HepG2 (cell line): ENCODE results near the gene CYTH2. TPM values are rescaled to one million over a fixed set of nuclear protein-coding genes. Genes with fewer than 3 reads are reported as not detected.

Source experiments
- CEBPB ChIP-seq: IDR thresholded peaks from 2 replicates; pipeline ENCODE4 v1.6.1; 2011; ENCODE audit warnings: low read depth, low read length, improper control_type of control experiment, borderline replicate concordance
- FOSL1 ChIP-seq: sonication (generic); formaldehyde crosslinking; IDR thresholded peaks from 2 replicates; pipeline ENCODE4 v1.9.0; 2021; ENCODE audit warnings: missing genetic modification reagents, borderline replicate concordance
- ISX ChIP-seq: sonication (generic); formaldehyde crosslinking; conservative IDR thresholded peaks from 2 replicates; pipeline ENCODE4 v1.5.0; 2020; ENCODE audit warnings: missing genetic modification reagents
- KLF11 ChIP-seq: IDR thresholded peaks from 2 replicates; pipeline ENCODE4 v1.6.1; 2016; ENCODE audit warnings: missing compliant biosample characterization
- NFE2L1 ChIP-seq: sonication (generic); formaldehyde crosslinking; IDR thresholded peaks from 2 replicates; pipeline ENCODE4 v1.4.0; 2020; ENCODE audit warnings: missing genetic modification reagents, mild to moderate bottlenecking, borderline replicate concordance
- PLSCR1 ChIP-seq: sonication (generic); formaldehyde crosslinking; IDR thresholded peaks from 2 replicates; pipeline ENCODE4 v1.5.0; 2020; ENCODE audit warnings: missing genetic modification reagents, mild to moderate bottlenecking, borderline replicate concordance
- REST ChIP-seq, 2 experiments: IDR thresholded peaks; 2 replicates each; pipeline ENCODE4 v1.6.1; 2011 to 2012; ENCODE audit warnings: low read length in 2 of 2, borderline replicate concordance in 1 of 2, low read depth in 1 of 2, mild to moderate bottlenecking in 1 of 2, moderate library complexity in 1 of 2
- SALL1 ChIP-seq: sonication (generic); formaldehyde crosslinking; IDR thresholded peaks from 2 replicates; pipeline ENCODE4 v1.8.0; 2022; ENCODE audit warnings: mild to moderate bottlenecking, missing genetic modification reagents
- SP1 ChIP-seq, 2 experiments: fragments of 450-650 bp in 1 of 2; sonication (generic) in 1 of 2; formaldehyde crosslinking in 1 of 2; IDR thresholded peaks; 2 replicates each; pipeline versions ENCODE4 v1.4.0 to v1.6.1; 2016 to 2020; ENCODE audit warnings: missing genetic modification reagents in 1 of 2
- U2AF1 ChIP-seq: fragments of 200-400 bp; formaldehyde crosslinking; optimal IDR thresholded peaks from 2 replicates; pipeline ENCODE3; 2017; ENCODE audit warnings: mild to moderate bottlenecking, low read depth, low read length
- ZNF292 ChIP-seq: sonication (generic); formaldehyde crosslinking; IDR thresholded peaks from 2 replicates; pipeline ENCODE4 v1.8.1; 2022; ENCODE audit warnings: mild to moderate bottlenecking, low read depth, missing genetic modification reagents, borderline replicate concordance
- ZNF317 ChIP-seq: sonication (generic); formaldehyde crosslinking; IDR thresholded peaks from 2 replicates; pipeline ENCODE4 v1.5.0; 2020; ENCODE audit warnings: mild to moderate bottlenecking, missing genetic modification reagents
- ZNF431 ChIP-seq: sonication (generic); formaldehyde crosslinking; IDR thresholded peaks from 2 replicates; pipeline ENCODE4 v1.9.0; 2022; ENCODE audit warnings: missing genetic modification reagents, low read depth, mild to moderate bottlenecking, borderline replicate concordance
- ZNF512 ChIP-seq: sonication (generic); formaldehyde crosslinking; IDR thresholded peaks from 2 replicates; pipeline ENCODE4 v1.4.0; 2020; ENCODE audit warnings: mild to moderate bottlenecking, missing genetic modification reagents
- ZNF737 ChIP-seq: sonication (generic); formaldehyde crosslinking; IDR thresholded peaks from 2 replicates; pipeline ENCODE4 v1.5.0; 2020; ENCODE audit warnings: missing genetic modification reagents, mild to moderate bottlenecking, borderline replicate concordance
- ZSCAN12 ChIP-seq: sonication (generic); formaldehyde crosslinking; IDR thresholded peaks from 2 replicates; pipeline ENCODE4 v1.9.0; 2021; ENCODE audit warnings: mild to moderate bottlenecking, missing genetic modification reagents
- ZUFSP ChIP-seq: sonication (generic); formaldehyde crosslinking; IDR thresholded peaks from 2 replicates; pipeline ENCODE4 v1.9.0; 2021; ENCODE audit warnings: missing genetic modification reagents, mild to moderate bottlenecking, borderline replicate concordance
- polyA plus RNA-seq, 8 experiments: library from polyadenylated mRNA; depleted of rRNA in 3 of 8; stranded (reverse) in 7 of 8; unstranded in 1 of 8; fragments of >200 nt; fragmentation: Illumina TruSeq in 4 of 8; extraction: Trizol in 4 of 8; gene quantifications; 2 replicates each; pipeline versions ENCODE4 v1.2.1 to v1.2.3, GENCODE V29; 2011 to 2016; ENCODE audit warnings: low read depth in 4 of 8, missing spikeins in 1 of 8, mixed read lengths in 1 of 8; ENCODE audit not compliant: insufficient read depth in 1 of 8
- total RNA-seq, 5 experiments: library from RNA; depleted of rRNA; stranded (reverse); fragments of >200 nt; fragmentation: Illumina TruSeq; extraction: Trizol; gene quantifications; 2 replicates each; pipeline ENCODE4 v1.2.3, GENCODE V29; 2016; ENCODE audit warnings: low read depth in 1 of 5

The CYTH2 gene
- total and polyA plus RNA-seq, 2 of the 13 experiments (the other 11 are each of a cell fraction or from before 2014, with no cell fraction given), result 16.5 to 39.3 TPM

- TF ChIP-seq NFE2L1 (CRISPR knock-in tag) (no peak), ISX (CRISPR knock-in tag) (no peak), ZSCAN12 (CRISPR knock-in tag) (no peak), SP1 (IDR thresholded peaks at IDR 0.05) (no peak), SP1 (CRISPR knock-in tag; IDR thresholded peaks at IDR 0.05) (no peak), PLSCR1 (no peak), FOSL1 (CRISPR knock-in tag) (no peak), ZNF512 (CRISPR knock-in tag) (no peak), CEBPB (no peak), KLF11 (no peak; the same call in 1 of the 2 replicates), ZNF737 (CRISPR knock-in tag) (no peak), ZUFSP (CRISPR knock-in tag) (no peak), SALL1 (CRISPR knock-in tag) (peak; percentile 5; the same call in 1 of the 2 replicates), ZNF317 (CRISPR knock-in tag) (no peak), ZNF431 (no peak), REST (IDR thresholded peaks at IDR 0.05; ENCODE audit: borderline replicate concordance in 1 of 2, low read depth in 1 of 2, low read length in 2 of 2) (no peak), ZNF292 (CRISPR knock-in tag) (no peak), U2AF1 (no peak)
Observed at GRCh38 chr19:48513289-48514122, 44.3 kb downstream of the CYTH2 start (continued).
